PC-3 (cell line): ENCODE results near the gene FSTL5.

ENCODE experiments used
- CTCF ChIP-seq: fragments of 300-600 bp; sonication (generic); conservative IDR thresholded peaks from 2 replicates; pipeline ENCODE4 v1.5.1; 2017; ENCODE audit warnings: antibody characterized with exemption, low read depth, mild to moderate bottlenecking, low read length
- EZH2 ChIP-seq: fragments of 300-600 bp; sonication (generic); IDR thresholded peaks from one replicate; pipeline ENCODE4 v1.6.1; 2017; ENCODE audit warnings: antibody characterized with exemption, mild to moderate bottlenecking, low read length; ENCODE audit not compliant: unreplicated experiment
- EZH2phosphoT487 ChIP-seq: fragments of 300-600 bp; sonication (generic); IDR thresholded peaks from 2 replicates; pipeline ENCODE4 v1.6.1; 2018; ENCODE audit warnings: mild to moderate bottlenecking, antibody characterized with exemption, low read length, borderline replicate concordance

GRCh38 chr4:161663844-161664243, 500.0 kb downstream of the FSTL5 start:
- TF ChIP-seq CTCF (no peak), EZH2phosphoT487 (no peak), EZH2 (no peak)
